MCF 10A (cell line): ENCODE results near the gene PFN3. TPM values are rescaled to one million over a fixed set of nuclear protein-coding genes. Genes with fewer than 3 reads are reported as not detected.

Experiments
- Bru-seq: library from RNA; stranded (reverse); fragments of 400-500 nt; gene quantifications from one replicate; lab custom pipeline; 2021; lab: Mats Ljungman, UMichigan
- BruChase-seq, 2 experiments: library from RNA; stranded (reverse); fragments of 400-500 nt; gene quantifications; one replicate each; lab custom pipeline; 2021; lab: Mats Ljungman, UMichigan
- BruUV-seq: library from RNA; stranded (reverse); fragments of 400-500 nt; replicated peaks from 2 replicates; lab custom pipeline; 2021; lab: Mats Ljungman, UMichigan
- CTCF ChIA-PET: fragments of 300-600 bp; sonication (Branson Sonifier 250); formaldehyde crosslinking; extraction: SDS; loops from one replicate; lab custom pipeline; 2021; ENCODE audit warnings: antibody characterized with exemption, inconsistent platforms; lab: Yijun Ruan, JAX
- POLR2A ChIA-PET: fragments of 300-600, 350-650 bp; sonication (Branson Sonifier 250); formaldehyde crosslinking; extraction: SDS; loops from one replicate; lab custom pipeline; 2020; ENCODE audit warnings: antibody characterized with exemption, inconsistent platforms; lab: Yijun Ruan, JAX
- DNase-seq: peaks from one replicate; pipeline ENCODE4 v3.0.0-alpha.2; 2018; ENCODE audit not compliant: unreplicated experiment
- H3K27ac Mint-ChIP-seq: one replicate; pipeline ENCODE4 v1.8.0; 2022; ENCODE audit warnings: mild to moderate bottlenecking, low read depth, mixed read lengths; ENCODE audit not compliant: unreplicated experiment
- H3K27me3 Mint-ChIP-seq: one replicate; pipeline ENCODE4 v1.8.0; 2022; ENCODE audit warnings: mixed read lengths; ENCODE audit not compliant: insufficient read depth, unreplicated experiment
- H3K36me3 Mint-ChIP-seq: one replicate; pipeline ENCODE4 v1.8.0; 2022; ENCODE audit warnings: mild to moderate bottlenecking, moderate library complexity, mixed read lengths; ENCODE audit not compliant: insufficient read depth, unreplicated experiment
- H3K4me1 Mint-ChIP-seq: one replicate; pipeline ENCODE4 v1.8.0; 2022; ENCODE audit warnings: mixed read lengths; ENCODE audit not compliant: insufficient read depth, unreplicated experiment
- H3K4me3 Mint-ChIP-seq: one replicate; pipeline ENCODE4 v1.8.0; 2022; ENCODE audit warnings: mild to moderate bottlenecking, moderate library complexity, mixed read lengths; ENCODE audit not compliant: unreplicated experiment
- H3K9me3 Mint-ChIP-seq: one replicate; pipeline ENCODE4 v1.8.0; 2022; ENCODE audit warnings: mixed read lengths; ENCODE audit not compliant: unreplicated experiment
- CTCF ChIP-seq: fragments of 200-600 bp; IDR thresholded peaks from one replicate; pipeline ENCODE4 v1.8.0; 2022; ENCODE audit warnings: antibody characterized with exemption, mild to moderate bottlenecking; ENCODE audit not compliant: unreplicated experiment
- intact Hi-C: fragments of 100-400 bp; cut with micrococcal nuclease; formaldehyde crosslinking; loops from 2 replicates; pipeline ENCODE4 v1.14.1; 2022
- long read RNA-seq: library from polyadenylated mRNA; stranded (forward); transcript quantifications from one replicate; pipeline ENCODE4 v2.0.0, GENCODE V29; 2022
- total RNA-seq: library from RNA; stranded (reverse); gene quantifications from 2 replicates; pipeline ENCODE4 v1.2.3, GENCODE V29; 2022

Gene PFN3, protein sequence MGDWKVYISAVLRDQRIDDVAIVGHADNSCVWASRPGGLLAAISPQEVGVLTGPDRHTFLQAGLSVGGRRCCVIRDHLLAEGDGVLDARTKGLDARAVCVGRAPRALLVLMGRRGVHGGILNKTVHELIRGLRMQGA
- total RNA-seq: not detected in 2 replicates
- not detected for Bru-seq, nascent RNA
- BruChase-seq, experiment 1, labeled RNA remaining after a 6-hour chase: not detected
- BruChase-seq, experiment 2, labeled RNA remaining after a 2-hour chase: not detected
- long read RNA-seq, partial matches to known transcripts: 0 of 1 reads
- long read RNA-seq, other reads (novel, unspliced or antisense): 0 of 1 reads

- BruUV-seq: no TSS peak
- intact Hi-C loops: no loop called here
- peaks cover 13% of the 10 kb centered on the region for H3K36me3 Mint-ChIP-seq
- H3K27me3 Mint-ChIP-seq: no peaks in the 10 kb centered on the region
- no peaks in the 10 kb centered on the region for H3K9me3 Mint-ChIP-seq
- POLR2A ChIA-PET: interaction anchor here (7.3 kb wide), 1 partner anchor 51 kb away, joined by 202 read pairs; the partner anchor contains the start of gene PRR7
- DNase-seq: no peak
- peaks cover 23% of the 10 kb centered on the region for H3K4me1 Mint-ChIP-seq
- CTCF ChIA-PET: interaction anchor here (1.7 to 7.8 kb wide), 4 partner anchors 8 to 101 kb away, joined by 5 to 277 read pairs (median 159); partner anchors contain the start of gene PRR7
- H3K27ac Mint-ChIP-seq: no peak within 1 kb of the TSS
- H3K4me3 Mint-ChIP-seq: no peak within 1 kb of the TSS
- no peak for TF ChIP-seq CTCF
Measured at GRCh38 chr5:177399997-177400868, at the start of gene PFN3. Gene PFN3 (minus strand): TSS chr5:177400661. CDS start chr5:177400576, 85 bp downstream.

- Mint-ChIP-seq H3K9me3 (no peaks in the 10 kb centered on the region), H3K27me3 (no peaks in the 10 kb centered on the region), H3K4me3 (no peak overlapping the region), H3K27ac (no peak overlapping the region), H3K4me1 (peaks cover 26% of the 10 kb centered on the region), H3K36me3 (peaks cover 39% of the 10 kb centered on the region)
- DNase-seq: peak; percentile 75
- no peak for TF ChIP-seq CTCF
- ChIA-PET CTCF (interaction anchor here (0.6 to 15.3 kb wide), 11 partner anchors 12 to 1181 kb away, joined by 3 to 277 read pairs (median 4); partner anchors contain the start of genes F12 and PFN3), POLR2A (interaction anchor here (0.9 to 17.7 kb wide), 12 partner anchors 10 to 148 kb away, joined by 3 to 217 read pairs (median 4); partner anchors contain the start of genes GRK6, LMAN2 and PFN3)
- no TSS peak for BruUV-seq
- intact Hi-C loops: no loop called here
Measured at GRCh38 chr5:177449140-177450061, 48.9 kb upstream of the PFN3 start.

GRCh38 chr5:177448244-177448950 lies 47.9 kb upstream of the PFN3 start:
- Mint-ChIP-seq H3K36me3 (peaks cover 32% of the 10 kb centered on the region), H3K4me1 (peaks cover 21% of the 10 kb centered on the region), H3K9me3 (no peaks in the 10 kb centered on the region), H3K27ac (peak overlapping the region; percentile 70), H3K27me3 (no peaks in the 10 kb centered on the region), H3K4me3 (peak overlapping the region; percentile 75)
- DNase-seq: no peak
- POLR2A ChIA-PET: interaction anchor here (0.6 to 17.7 kb wide), 25 partner anchors 7 to 1038 kb away, joined by 3 to 217 read pairs (median 3); partner anchors contain the start of genes DDX41, GRK6, LMAN2 and MXD3
- CTCF ChIA-PET: interaction anchor here (0.6 to 15.3 kb wide), 14 partner anchors 9 to 1182 kb away, joined by 3 to 277 read pairs (median 3); partner anchors contain the start of genes DBN1 and PFN3
- no peak for TF ChIP-seq CTCF
- TSS peak; percentile 12 for BruUV-seq
- intact Hi-C loops: no loop called here
